ENCODE results near the gene KY.

DNA sequence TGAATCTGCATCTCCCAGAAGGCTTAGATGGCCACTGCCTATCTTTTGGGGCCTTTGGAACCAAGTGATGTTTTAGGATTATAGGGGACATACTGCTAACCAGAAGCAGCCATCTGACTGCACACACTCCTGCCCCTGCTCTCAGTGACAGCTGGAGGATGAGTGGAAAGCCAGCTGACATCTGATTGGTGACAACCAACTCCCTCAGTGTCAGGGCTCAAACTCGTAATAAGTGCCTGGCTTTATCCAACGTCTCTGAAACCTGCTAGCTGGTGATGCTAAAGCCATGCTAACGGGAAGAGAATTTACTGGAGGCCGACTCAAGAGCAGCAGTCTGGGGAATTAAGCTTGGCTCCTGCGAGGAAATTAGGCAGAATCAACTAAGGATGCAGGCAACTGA is 35.1 kb downstream of the KY start:
- no peak for TF ChIP-seq CTCF (conservative IDR thresholded peaks at IDR 0.05; ENCODE audit: low read depth, low read length)
- no peak for TF ChIP-seq EZH2 (IDR thresholded peaks at IDR 0.05; ENCODE audit: borderline replicate concordance, low read depth, low read length, poor library complexity, severe bottlenecking)
